ENCODE measurements around the gene AGAP2. TPM values are rescaled to one million over a fixed set of nuclear protein-coding genes. Genes with fewer than 3 reads are reported as not detected.

The AGAP2 gene
- total RNA-seq, 2 experiments from 2014 or later = 21.0 to 21.2 TPM

DNA sequence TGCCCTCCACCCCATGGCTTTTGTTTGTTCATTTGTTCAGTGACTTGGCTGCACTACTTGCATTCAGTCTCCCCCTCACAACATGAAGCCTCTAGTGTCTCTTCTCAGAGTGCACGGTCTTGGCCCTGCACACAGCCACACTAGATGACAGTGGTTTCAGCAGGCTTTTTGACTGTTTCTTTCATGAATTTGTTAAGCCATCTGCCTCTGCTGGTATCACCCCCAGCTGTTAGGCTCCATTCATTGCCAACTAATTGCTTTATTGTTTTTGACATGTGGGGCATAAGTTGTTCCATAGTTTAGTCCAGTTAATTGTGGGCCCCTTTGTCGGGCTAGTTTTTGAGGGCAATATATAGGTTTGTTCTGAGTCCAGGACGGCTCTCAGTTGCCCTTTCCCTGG, 25.8 kb downstream of the AGAP2 start:
- POLR2A ChIA-PET = no interaction called here
- peaks cover 73% of the 10 kb centered on the region for H3K36me3 Mint-ChIP-seq (ENCODE audit: low read depth)
- TF ChIP-seq, protein P1, sequence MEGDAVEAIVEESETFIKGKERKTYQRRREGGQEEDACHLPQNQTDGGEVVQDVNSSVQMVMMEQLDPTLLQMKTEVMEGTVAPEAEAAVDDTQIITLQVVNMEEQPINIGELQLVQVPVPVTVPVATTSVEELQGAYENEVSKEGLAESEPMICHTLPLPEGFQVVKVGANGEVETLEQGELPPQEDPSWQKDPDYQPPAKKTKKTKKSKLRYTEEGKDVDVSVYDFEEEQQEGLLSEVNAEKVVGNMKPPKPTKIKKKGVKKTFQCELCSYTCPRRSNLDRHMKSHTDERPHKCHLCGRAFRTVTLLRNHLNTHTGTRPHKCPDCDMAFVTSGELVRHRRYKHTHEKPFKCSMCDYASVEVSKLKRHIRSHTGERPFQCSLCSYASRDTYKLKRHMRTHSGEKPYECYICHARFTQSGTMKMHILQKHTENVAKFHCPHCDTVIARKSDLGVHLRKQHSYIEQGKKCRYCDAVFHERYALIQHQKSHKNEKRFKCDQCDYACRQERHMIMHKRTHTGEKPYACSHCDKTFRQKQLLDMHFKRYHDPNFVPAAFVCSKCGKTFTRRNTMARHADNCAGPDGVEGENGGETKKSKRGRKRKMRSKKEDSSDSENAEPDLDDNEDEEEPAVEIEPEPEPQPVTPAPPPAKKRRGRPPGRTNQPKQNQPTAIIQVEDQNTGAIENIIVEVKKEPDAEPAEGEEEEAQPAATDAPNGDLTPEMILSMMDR (IDR thresholded peaks at IDR 0.05) = no peak
- CTCF ChIA-PET = no interaction called here
- no peaks in the 10 kb centered on the region for H3K9me3 Mint-ChIP-seq
- intact Hi-C loops (cut with DNase I, micrococcal nuclease) = no loop called here
- DNase-seq = no peak
- H3K27me3 Mint-ChIP-seq = no peaks in the 10 kb centered on the region
- Histone ChIP-seq H3K36me3 (ENCODE audit: insufficient read depth, low read length) (peaks cover 55% of the 10 kb centered on the region), H3K27me3 (ENCODE audit: control insufficient read depth in 1 of 2, insufficient read depth in 2 of 2, low read length in 2 of 2) (no peaks in the 10 kb centered on the region), H3K4me1 (ENCODE audit: insufficient read depth, low read length) (no peaks in the 10 kb centered on the region), H3K9me3 (ENCODE audit: control insufficient read depth in 1 of 2, insufficient read depth in 1 of 2, low read length in 2 of 2) (no peaks in the 10 kb centered on the region), H3K4me3 (ENCODE audit: low read length) (no peak overlapping the region), H3K27ac (ENCODE audit: low read depth in 1 of 2, low read length in 2 of 2) (no peak overlapping the region)
- H3K4me1 Mint-ChIP-seq (ENCODE audit: low read depth) = peaks cover 5% of the 10 kb centered on the region
- H3K27ac Mint-ChIP-seq = no peak overlapping the region
- H3K4me3 Mint-ChIP-seq = no peak overlapping the region
- no peak for ATAC-seq (ENCODE audit: poor library complexity)

DNA sequence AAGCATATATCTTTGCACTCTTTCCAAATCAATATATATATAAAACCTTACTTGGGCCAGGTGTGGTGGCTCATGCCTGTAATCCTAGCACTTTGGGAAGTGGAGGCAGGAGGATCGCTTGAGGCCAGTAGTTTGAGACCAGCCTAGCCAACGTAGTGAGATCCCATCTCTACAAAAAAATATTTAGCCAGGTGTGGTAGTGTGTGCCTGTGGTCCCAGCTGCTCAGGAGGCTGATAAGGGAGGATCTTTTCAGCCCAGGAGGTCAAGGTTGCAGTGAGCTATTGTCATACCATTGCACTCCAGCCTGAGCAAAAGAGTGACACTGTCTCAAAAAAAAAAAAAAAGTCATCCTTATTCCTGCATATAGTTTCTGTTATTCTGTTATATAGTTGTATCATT, 30.2 kb downstream of the AGAP2 start:
- no peak overlapping the region for H3K4me3 ChIP-seq (ENCODE audit: low read length)
- H3K4me1 Mint-ChIP-seq (ENCODE audit: low read depth) = peaks cover 5% of the 10 kb centered on the region
- H3K36me3 ChIP-seq (ENCODE audit: insufficient read depth, low read length) = peaks cover 43% of the 10 kb centered on the region
- no peaks in the 10 kb centered on the region for H3K4me1 ChIP-seq (ENCODE audit: insufficient read depth, low read length)
- no peak overlapping the region for H3K27ac ChIP-seq (ENCODE audit: low read depth in 1 of 2, low read length in 2 of 2)
- no peaks in the 10 kb centered on the region for H3K27me3 Mint-ChIP-seq
- ATAC-seq (ENCODE audit: poor library complexity) (no peak), DNase-seq (no peak)
- ChIA-PET POLR2A (interaction anchor here (0.6 to 1.5 kb wide), 2 partner anchors 15 to 482 kb away, joined by 4 to 5 read pairs; partner anchors contain the start of gene OS9), CTCF (interaction anchor here (0.9 to 1.6 kb wide), 2 partner anchors 15 to 34 kb away, joined by 3 read pairs; no protein-coding TSS in a partner anchor)
- intact Hi-C loops (cut with DNase I, micrococcal nuclease) = no loop called here
- TF ChIP-seq, protein P1 (IDR thresholded peaks at IDR 0.05) = no peak
- H3K27me3 ChIP-seq (ENCODE audit: control insufficient read depth in 1 of 2, insufficient read depth in 2 of 2, low read length in 2 of 2) = no peaks in the 10 kb centered on the region
- no peak overlapping the region for H3K27ac Mint-ChIP-seq
- H3K36me3 Mint-ChIP-seq (ENCODE audit: low read depth) = peaks cover 87% of the 10 kb centered on the region
- H3K9me3 ChIP-seq (ENCODE audit: control insufficient read depth in 1 of 2, insufficient read depth in 1 of 2, low read length in 2 of 2) = peaks cover 5 to 11% of the 10 kb centered on the region in 2 experiments
- no peak overlapping the region for H3K4me3 Mint-ChIP-seq
- H3K9me3 Mint-ChIP-seq = peaks cover 4% of the 10 kb centered on the region

DNA sequence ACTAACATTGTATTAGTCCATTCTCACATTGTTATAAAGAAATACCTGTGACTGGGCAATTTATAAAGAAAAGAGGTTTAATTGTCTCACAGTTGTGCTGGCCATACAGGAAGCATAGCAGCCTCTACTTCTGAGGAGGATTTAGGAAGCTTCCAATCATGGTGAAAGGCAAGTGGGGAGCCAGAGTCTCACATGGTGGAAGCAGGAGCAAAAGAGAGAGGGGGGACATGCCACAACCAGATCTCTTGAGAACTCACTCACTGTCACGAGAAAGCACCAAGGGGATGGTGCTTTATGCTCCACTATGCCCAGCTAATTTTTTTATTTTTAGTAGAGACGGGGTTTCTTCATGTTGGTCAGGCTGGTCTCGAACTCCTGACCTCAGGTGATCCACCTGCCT, 31.3 kb downstream of the AGAP2 start:
- Mint-ChIP-seq H3K36me3 (ENCODE audit: low read depth) (peaks cover 88% of the 10 kb centered on the region), H3K27ac (no peak overlapping the region), H3K4me3 (no peak overlapping the region), H3K4me1 (ENCODE audit: low read depth) (peaks cover 13% of the 10 kb centered on the region), H3K9me3 (peaks cover 6% of the 10 kb centered on the region), H3K27me3 (no peaks in the 10 kb centered on the region)
- ChIA-PET POLR2A (interaction anchor here (1.5 kb wide), 1 partner anchor 14 kb away, joined by 5 read pairs; the partner anchor contains the start of gene OS9), CTCF (interaction anchor here (0.7 to 1.1 kb wide), 2 partner anchors 23 to 468 kb away, joined by 4 read pairs; no protein-coding TSS in a partner anchor)
- H3K36me3 ChIP-seq (ENCODE audit: insufficient read depth, low read length) = peaks cover 48% of the 10 kb centered on the region
- no peaks in the 10 kb centered on the region for H3K4me1 ChIP-seq (ENCODE audit: insufficient read depth, low read length)
- intact Hi-C loops (cut with DNase I, micrococcal nuclease) = no loop called here
- TF ChIP-seq, protein P1 (IDR thresholded peaks at IDR 0.05) = no peak
- H3K9me3 ChIP-seq (ENCODE audit: control insufficient read depth in 1 of 2, insufficient read depth in 1 of 2, low read length in 2 of 2) = peaks cover 5 to 16% of the 10 kb centered on the region in 2 experiments
- no peaks in the 10 kb centered on the region for H3K27me3 ChIP-seq (ENCODE audit: control insufficient read depth in 1 of 2, insufficient read depth in 2 of 2, low read length in 2 of 2)
- DNase-seq (no peak), ATAC-seq (ENCODE audit: poor library complexity) (no peak)
- no peak overlapping the region for H3K4me3 ChIP-seq (ENCODE audit: low read length)
- H3K27ac ChIP-seq (ENCODE audit: low read depth in 1 of 2, low read length in 2 of 2) = no peak overlapping the region

Data from CD4-positive, alpha-beta T cell (primary cell).